ENCODE results near the gene SPA17.

SPA17 gene

GRCh38 chr11:124719534-124719933 lies 45.8 kb downstream of the SPA17 start:
- in situ Hi-C loops (cut with HindIII; ENCODE audit: low sequenced_read_pairs), result loop anchor here (5.0 kb wide), 3 partner anchors 57 to 97 kb away; partner anchors contain the start of gene TBRG1

GRCh38 chr11:124722176-124722575 lies 48.5 kb downstream of the SPA17 start:
- in situ Hi-C loops (cut with HindIII; ENCODE audit: low sequenced_read_pairs), result no loop called here

GRCh38 chr11:124724979-124725718 lies 51.4 kb downstream of the SPA17 start:
- in situ Hi-C loops (cut with HindIII; ENCODE audit: low sequenced_read_pairs), result no loop called here

- in situ Hi-C loops (cut with HindIII; ENCODE audit: low sequenced_read_pairs), result no loop called here
Measured at GRCh38 chr11:124725719-124726105, 52.0 kb downstream of the SPA17 start.

GRCh38 chr11:124727474-124727873 lies 53.8 kb downstream of the SPA17 start:
- in situ Hi-C loops (cut with HindIII; ENCODE audit: low sequenced_read_pairs), result no loop called here

GRCh38 chr11:124728134-124728533 lies 54.4 kb downstream of the SPA17 start:
- in situ Hi-C loops (cut with HindIII; ENCODE audit: low sequenced_read_pairs), result no loop called here

GRCh38 chr11:124729571-124729970 lies 55.9 kb downstream of the SPA17 start:
- in situ Hi-C loops (cut with HindIII; ENCODE audit: low sequenced_read_pairs), result no loop called here

- in situ Hi-C loops (cut with HindIII; ENCODE audit: low sequenced_read_pairs), result no loop called here
Measured at GRCh38 chr11:124732230-124732629, 58.5 kb downstream of the SPA17 start.

GRCh38 chr11:124736736-124737135 lies 63.0 kb downstream of the SPA17 start:
- in situ Hi-C loops (cut with HindIII; ENCODE audit: low sequenced_read_pairs), result no loop called here

GRCh38 chr11:124737638-124738305 lies 64.1 kb downstream of the SPA17 start:
- in situ Hi-C loops (cut with HindIII; ENCODE audit: low sequenced_read_pairs), result no loop called here

- in situ Hi-C loops (cut with HindIII; ENCODE audit: low sequenced_read_pairs), result no loop called here
Measured at GRCh38 chr11:124738713-124739478, 65.2 kb downstream of the SPA17 start.

GRCh38 chr11:124739479-124740276 lies 66.0 kb downstream of the SPA17 start, which contains the start of gene NRGN:
NRGN (plus strand) TSS chr11:124739942; CDS start chr11:124740085, 143 bp downstream.
- in situ Hi-C loops (cut with HindIII; ENCODE audit: low sequenced_read_pairs), result loop anchor here (5.0 kb wide), 1 partner anchor 42 kb away; no protein-coding TSS in a partner anchor

- in situ Hi-C loops (cut with HindIII; ENCODE audit: low sequenced_read_pairs), result loop anchor here (5.0 kb wide), 1 partner anchor 43 kb away; no protein-coding TSS in a partner anchor
Measured at GRCh38 chr11:124740277-124740882, 66.7 kb downstream of the SPA17 start.

GRCh38 chr11:124742555-124742954 lies 68.9 kb downstream of the SPA17 start:
- in situ Hi-C loops (cut with HindIII; ENCODE audit: low sequenced_read_pairs), result loop anchor here (5.0 kb wide), 1 partner anchor 45 kb away; no protein-coding TSS in a partner anchor

GRCh38 chr11:124743050-124743449 lies 69.3 kb downstream of the SPA17 start:
- in situ Hi-C loops (cut with HindIII; ENCODE audit: low sequenced_read_pairs), result loop anchor here (5.0 kb wide), 1 partner anchor 46 kb away; no protein-coding TSS in a partner anchor

- in situ Hi-C loops (cut with HindIII; ENCODE audit: low sequenced_read_pairs), result no loop called here
Measured at GRCh38 chr11:124745270-124745834, 71.6 kb downstream of the SPA17 start.

- in situ Hi-C loops (cut with HindIII; ENCODE audit: low sequenced_read_pairs), result no loop called here
Measured at GRCh38 chr11:124745835-124746620, 72.3 kb downstream of the SPA17 start.

- in situ Hi-C loops (cut with HindIII; ENCODE audit: low sequenced_read_pairs), result no loop called here
Measured at GRCh38 chr11:124746621-124747243, 73.0 kb downstream of the SPA17 start.
